Spleen (tissue), 11 donors: ENCODE data around the gene SYNDIG1. TPM values are rescaled to one million over a fixed set of nuclear protein-coding genes. Genes with fewer than 3 reads are reported as not detected.

ENCODE experiments used
- DNase-seq: peaks from one replicate; pipeline ENCODE4 v3.0.0-alpha.2; 2020
- H3K27ac ChIP-seq, 8 donors: fragments of 200-600 bp; sonication (generic) in 7 of 8; 1 replicate in 4 of 8; 2 replicates in 4 of 8; pipeline versions ENCODE4 v1.5.0 to v1.8.0; 2016 to 2021; ENCODE audit warnings: inconsistent platforms in 4 of 8, mild to moderate bottlenecking in 4 of 8, moderate library complexity in 1 of 8
- H3K27me3 ChIP-seq, 7 donors: fragments of 200-600 bp; sonication (generic) in 6 of 7; replicated peaks in 1 of 7; 1 replicate in 4 of 7; 2 replicates in 3 of 7; pipeline versions ENCODE4 v1.5.0 to v1.8.0; 2016 to 2021; ENCODE audit warnings: inconsistent platforms in 3 of 7, mild to moderate bottlenecking in 1 of 7
- H3K36me3 ChIP-seq, 6 donors: fragments of 200-600 bp; sonication (generic) in 5 of 6; 1 replicate in 4 of 6; 2 replicates in 2 of 6; pipeline versions ENCODE4 v1.5.0 to v1.8.0; 2016 to 2021; ENCODE audit warnings: inconsistent platforms in 2 of 6
- H3K4me1 ChIP-seq, 6 donors: fragments of 200-600 bp; sonication (generic) in 5 of 6; 1 replicate in 3 of 6; 2 replicates in 3 of 6; pipeline versions ENCODE4 v1.5.0 to v1.8.0; 2016 to 2021; ENCODE audit warnings: inconsistent platforms in 3 of 6
- H3K4me3 ChIP-seq, 8 donors: fragments of 200-600 bp; sonication (generic) in 7 of 8; 1 replicate in 4 of 8; 2 replicates in 4 of 8; pipeline versions ENCODE4 v1.5.0 to v1.8.0; 2016 to 2021; ENCODE audit warnings: inconsistent platforms in 4 of 8, mild to moderate bottlenecking in 4 of 8, moderate library complexity in 2 of 8
- H3K9me3 ChIP-seq, 8 donors: fragments of 200-600 bp; sonication (generic) in 7 of 8; 1 replicate in 4 of 8; 2 replicates in 4 of 8; pipeline versions ENCODE4 v1.5.0 to v1.8.0; 2016 to 2021; ENCODE audit warnings: inconsistent platforms in 4 of 8
- POLR2A ChIP-seq, 3 donors: fragments of 450-650 bp; IDR thresholded peaks; one replicate each; pipeline ENCODE4 v1.5.1; 2017; ENCODE audit warnings: antibody characterized with exemption in 3 of 3, mild to moderate bottlenecking in 1 of 3
- POLR2AphosphoS5 ChIP-seq, 3 donors: sonication (generic); formaldehyde crosslinking; IDR thresholded peaks; one replicate each; pipeline ENCODE4 v1.5.1; 2017; ENCODE audit warnings: antibody characterized with exemption in 3 of 3
- WGBS, 5 donors: extraction: QIAGEN DNeasy Blood & Tissue Kit in 3 of 5; methylation state at CpG; one replicate each; pipeline versions ENCODE4 v1.1.5 to v1.1.7; 2013 to 2018; 5-methylcytosine and 5-hydroxymethylcytosine counted together
- intact Hi-C: fragments of 100-400 bp; cut with DNase I; formaldehyde crosslinking; loops from one replicate; pipeline ENCODE4 v1.15.0; 2023; ENCODE audit warnings: low total_unique reads
- polyA plus RNA-seq, 3 donors: library from polyadenylated mRNA; stranded (reverse); fragments of 200-250 nt; gene quantifications; one replicate each; pipeline ENCODE4 v1.2.1, GENCODE V29; 2013
- total RNA-seq, 7 donors: library from RNA; depleted of rRNA in 3 of 7; stranded (reverse); fragments of >200 nt in 3 of 7; fragmentation: NEBNext Ultra II Directional in 4 of 7; extraction: Animal tissue kit (Norgen Biotek cat#: 25700) in 4 of 7; gene quantifications; one replicate each; pipeline versions ENCODE4 v1.1.0 to v1.2.1, GENCODE V29; 2016 to 2021
- TF ChIP-seq, protein P1 (sequence below), 11 experiments: fragments of 200-600 bp in 7 of 11; fragments of 450-650 bp in 4 of 11; sonication (generic) in 4 of 11; IDR thresholded peaks in 8 of 11; conservative IDR thresholded peaks in 3 of 11; 1 replicate in 7 of 11; 2 replicates in 4 of 11; pipeline versions ENCODE4 v1.4.0 to v1.8.0; 2016 to 2021; ENCODE audit warnings: antibody characterized with exemption in 11 of 11, inconsistent platforms in 4 of 11, mild to moderate bottlenecking in 1 of 11
- donor health status: healthy with polysubstance abuse.
- donor health status: DM: no; HTN: no; CAD: no; lungs with moderate emphysema.
- donor health status: DM: no; HTN: no; CAD: no.
- donor health status: Bipolar disorder and iron deficiency.
- donor health status: healthy.
- donor health status: DM: no; HTN: no; CAD: no.
- donor health status: DM: yes; HTN: yes; CAD: no.

Gene SYNDIG1
- total and polyA plus RNA-seq, 10 donors: 0.70 to 3.5 (median 1.3) TPM

DNA sequence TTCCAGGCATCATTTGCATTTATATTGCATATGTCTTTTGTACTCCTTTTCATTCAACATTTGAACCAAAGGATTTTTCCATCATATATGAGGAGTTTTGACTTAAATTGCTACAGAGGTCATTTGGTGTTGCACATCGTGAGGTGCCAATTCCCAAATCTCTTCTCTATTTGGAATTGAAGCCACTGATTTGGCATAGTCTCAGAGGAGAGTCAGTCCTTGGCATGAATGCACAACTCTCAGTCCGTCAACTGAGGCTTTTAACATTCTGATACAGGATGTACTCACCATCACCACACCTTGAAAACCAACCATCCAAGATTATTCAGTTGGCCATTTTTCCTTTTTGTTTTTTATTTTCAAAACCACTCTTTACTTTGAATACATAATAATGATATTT, 31.1 kb upstream of the SYNDIG1 start:
- H3K27ac ChIP-seq: no peak overlapping the region
- peaks cover 0 to 4% (median 0%) of the 10 kb centered on the region in 7 donors for H3K27me3 ChIP-seq
- no peak overlapping the region for H3K4me3 ChIP-seq
- TF ChIP-seq POLR2AphosphoS5 (IDR thresholded peaks at IDR 0.05) (no peak), POLR2A (IDR thresholded peaks at IDR 0.05) (no peak)
- TF ChIP-seq, protein P1, sequence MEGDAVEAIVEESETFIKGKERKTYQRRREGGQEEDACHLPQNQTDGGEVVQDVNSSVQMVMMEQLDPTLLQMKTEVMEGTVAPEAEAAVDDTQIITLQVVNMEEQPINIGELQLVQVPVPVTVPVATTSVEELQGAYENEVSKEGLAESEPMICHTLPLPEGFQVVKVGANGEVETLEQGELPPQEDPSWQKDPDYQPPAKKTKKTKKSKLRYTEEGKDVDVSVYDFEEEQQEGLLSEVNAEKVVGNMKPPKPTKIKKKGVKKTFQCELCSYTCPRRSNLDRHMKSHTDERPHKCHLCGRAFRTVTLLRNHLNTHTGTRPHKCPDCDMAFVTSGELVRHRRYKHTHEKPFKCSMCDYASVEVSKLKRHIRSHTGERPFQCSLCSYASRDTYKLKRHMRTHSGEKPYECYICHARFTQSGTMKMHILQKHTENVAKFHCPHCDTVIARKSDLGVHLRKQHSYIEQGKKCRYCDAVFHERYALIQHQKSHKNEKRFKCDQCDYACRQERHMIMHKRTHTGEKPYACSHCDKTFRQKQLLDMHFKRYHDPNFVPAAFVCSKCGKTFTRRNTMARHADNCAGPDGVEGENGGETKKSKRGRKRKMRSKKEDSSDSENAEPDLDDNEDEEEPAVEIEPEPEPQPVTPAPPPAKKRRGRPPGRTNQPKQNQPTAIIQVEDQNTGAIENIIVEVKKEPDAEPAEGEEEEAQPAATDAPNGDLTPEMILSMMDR (IDR thresholded peaks at IDR 0.05 in 8 of 11, conservative IDR thresholded peaks at IDR 0.05 in 3 of 11): no peak
- WGBS, 5 donors: 79 to 94% (median 86%) methylated on average over 2 of the region's 2 CpGs
- intact Hi-C loops: no loop called here
- no peaks in the 10 kb centered on the region for H3K9me3 ChIP-seq
- H3K36me3 ChIP-seq: no peaks in the 10 kb centered on the region
- H3K4me1 ChIP-seq: no peaks in the 10 kb centered on the region
- no peak for DNase-seq

DNA sequence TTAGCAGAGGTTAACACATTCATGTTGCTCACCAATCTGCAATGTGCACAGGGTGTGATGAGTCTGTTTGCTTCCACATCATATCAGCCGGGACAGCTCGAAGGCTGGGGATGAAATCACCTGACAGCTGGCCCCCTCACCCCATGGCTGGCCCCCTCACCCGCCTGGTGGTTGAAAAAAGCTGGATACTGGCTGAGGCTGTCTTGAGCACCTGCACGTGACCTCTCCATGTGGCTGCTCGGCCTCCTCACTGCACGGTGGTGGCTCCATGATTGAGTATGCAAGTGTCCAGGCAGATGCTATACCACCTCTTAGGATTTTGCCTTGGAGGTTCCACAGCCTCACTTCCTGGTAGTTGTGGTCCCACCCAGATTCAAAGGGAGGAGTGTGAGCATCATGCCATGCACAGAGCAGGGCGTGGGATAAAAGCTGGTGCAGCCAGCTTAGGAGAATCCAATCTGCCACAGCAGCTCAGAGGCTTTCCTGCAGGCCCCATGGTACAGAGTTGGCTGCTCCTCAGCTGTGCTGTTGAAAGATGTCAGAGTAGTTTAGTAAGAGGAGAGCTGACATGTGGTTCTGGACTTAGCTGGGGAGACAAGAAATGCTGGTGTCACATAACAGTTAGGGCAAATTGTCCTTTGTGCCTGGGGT, 29.6 kb upstream of the SYNDIG1 start:
- Histone ChIP-seq H3K9me3 (no peaks in the 10 kb centered on the region), H3K27ac (no peak overlapping the region), H3K27me3 (peaks cover 0 to 5% (median 0%) of the 10 kb centered on the region in 7 donors), H3K4me1 (no peaks in the 10 kb centered on the region), H3K36me3 (no peaks in the 10 kb centered on the region), H3K4me3 (no peak overlapping the region)
- intact Hi-C loops: no loop called here
- no peak for TF ChIP-seq POLR2A (IDR thresholded peaks at IDR 0.05)
- TF ChIP-seq POLR2AphosphoS5 (IDR thresholded peaks at IDR 0.05): no peak
- TF ChIP-seq, protein P1 (IDR thresholded peaks at IDR 0.05 in 8 of 11, conservative IDR thresholded peaks at IDR 0.05 in 3 of 11): no peak
- no peak for DNase-seq
- 74 to 89% (median 86%) methylated on average over 6 to 7 of the region's 7 CpGs for WGBS, 5 donors

DNA sequence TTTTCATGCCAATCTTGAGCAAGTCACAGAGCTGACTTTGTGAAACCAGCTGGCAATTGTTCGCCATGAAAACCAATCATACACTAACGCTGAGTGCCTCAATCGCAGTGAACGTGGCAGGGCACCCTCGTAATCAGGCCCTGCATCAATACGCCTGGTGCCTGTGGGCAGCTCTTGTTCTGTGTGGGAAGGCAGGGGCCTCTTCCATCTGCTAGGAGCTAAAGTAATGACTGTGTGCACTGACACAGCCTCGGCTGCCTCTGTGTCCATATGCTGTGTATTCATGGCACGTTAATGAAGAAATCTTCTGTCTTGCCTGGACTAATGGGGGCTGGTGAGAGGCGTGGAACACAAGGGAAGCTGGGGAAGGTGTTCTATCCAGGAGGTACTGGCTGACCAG, 27.8 kb upstream of the SYNDIG1 start:
- H3K27me3 ChIP-seq: peaks cover 0 to 21% (median 0%) of the 10 kb centered on the region in 7 donors
- no peak for DNase-seq
- H3K4me1 ChIP-seq: no peaks in the 10 kb centered on the region
- H3K36me3 ChIP-seq: no peaks in the 10 kb centered on the region
- H3K9me3 ChIP-seq: no peaks in the 10 kb centered on the region
- 78 to 93% (median 88%) methylated on average over 9 of the region's 9 CpGs for WGBS, 5 donors
- H3K4me3 ChIP-seq: no peak overlapping the region
- TF ChIP-seq, protein P1 (IDR thresholded peaks at IDR 0.05 in 8 of 11, conservative IDR thresholded peaks at IDR 0.05 in 3 of 11): no peak
- TF ChIP-seq POLR2A (IDR thresholded peaks at IDR 0.05): no peak
- no peak for TF ChIP-seq POLR2AphosphoS5 (IDR thresholded peaks at IDR 0.05)
- intact Hi-C loops: no loop called here
- no peak overlapping the region for H3K27ac ChIP-seq

DNA sequence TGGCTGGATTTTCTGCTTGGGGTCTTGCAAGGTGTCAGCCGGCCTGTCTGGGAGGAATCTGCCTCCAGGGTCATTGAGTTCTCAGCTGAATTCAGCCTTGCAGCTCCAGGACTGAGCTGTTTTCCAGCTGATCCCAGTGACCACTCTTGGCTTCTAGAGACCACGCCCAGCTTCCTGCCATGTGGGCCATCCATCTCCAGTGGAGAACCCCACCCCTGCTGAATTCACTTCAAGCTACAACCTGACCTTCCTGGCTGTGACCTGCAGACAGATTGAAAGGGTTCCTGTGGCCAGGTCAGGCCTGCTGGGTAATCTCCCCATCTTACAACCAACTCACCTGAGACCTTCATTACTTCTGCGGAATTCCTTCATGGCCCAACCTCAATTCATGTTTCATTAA, 26.5 kb upstream of the SYNDIG1 start:
- no peak for DNase-seq
- Histone ChIP-seq H3K27ac (no peak overlapping the region), H3K27me3 (peaks cover 0 to 17% (median 0%) of the 10 kb centered on the region in 7 donors), H3K9me3 (no peaks in the 10 kb centered on the region), H3K4me1 (no peaks in the 10 kb centered on the region), H3K4me3 (no peak overlapping the region), H3K36me3 (no peaks in the 10 kb centered on the region)
- WGBS, 5 donors: 82 to 100% (median 91%) methylated on average over 3 of the region's 3 CpGs
- intact Hi-C loops: no loop called here
- no peak for TF ChIP-seq POLR2AphosphoS5 (IDR thresholded peaks at IDR 0.05)
- TF ChIP-seq, protein P1 (IDR thresholded peaks at IDR 0.05 in 8 of 11, conservative IDR thresholded peaks at IDR 0.05 in 3 of 11): no peak
